Endothelial cell of umbilical vein (primary cell): Measurements from ENCODE around the gene GOLGA3. TPM values are rescaled to one million over a fixed set of nuclear protein-coding genes. Genes with fewer than 3 reads are reported as not detected.

ENCODE experiments used
- BruUV-seq: library from RNA; stranded (reverse); fragments of 400-500 nt; replicated peaks from 2 replicates; lab custom pipeline; 2021; lab: Mats Ljungman, UMichigan
- CTCF ChIA-PET: fragments of 300-600, 350-600 bp; sonication (Branson Sonifier 250); formaldehyde crosslinking; loops from one replicate; lab custom pipeline; 2021; ENCODE audit warnings: antibody characterized with exemption, inconsistent platforms; lab: Charles Lee
- POLR2A ChIA-PET: fragments of 300-600, 350-600 bp; sonication (Branson Sonifier 250); formaldehyde crosslinking; loops from one replicate; lab custom pipeline; 2021; ENCODE audit warnings: antibody characterized with exemption, inconsistent platforms; lab: Charles Lee
- DNase-seq: peaks from one replicate; pipeline ENCODE4 v3.0.0-alpha.2; 2011; ENCODE audit warnings: low read depth, low spot score
- FAIRE-seq: peaks from 2 replicates; lab custom pipeline; 2011; peaks lifted over from hg19 to GRCh38; lab: Jason Lieb, UNC
- H2AFZ ChIP-seq: 2 replicates; pipeline ENCODE4 v1.6.0; 2012; ENCODE audit warnings: low read depth, low read length, control low read depth, inconsistent platforms
- H3K27ac ChIP-seq: 2 replicates; pipeline ENCODE4 v1.5.1; 2011; ENCODE audit warnings: low read depth, mild to moderate bottlenecking, control low read depth, low read length, moderate library complexity; ENCODE audit not compliant: insufficient read depth
- H3K27me3 ChIP-seq, 2 experiments: 2 replicates each; pipeline versions ENCODE4 v1.6.0 to v1.6.1; 2011; ENCODE audit warnings: low read length in 2 of 2, mixed read lengths in 1 of 2; ENCODE audit not compliant: control insufficient read depth in 2 of 2, insufficient read depth in 2 of 2
- H3K36me3 ChIP-seq, 2 experiments: 2 replicates in 1 of 2; 3 replicates in 1 of 2; pipeline ENCODE4 v1.5.1; 2011; ENCODE audit warnings: low read length in 2 of 2, mild to moderate bottlenecking in 1 of 2, moderate library complexity in 1 of 2; ENCODE audit not compliant: control insufficient read depth in 2 of 2, insufficient read depth in 2 of 2; ENCODE audit errors: extremely low read depth in 1 of 2
- H3K4me1 ChIP-seq: 3 replicates; pipeline ENCODE4 v1.5.1; 2011; ENCODE audit warnings: mild to moderate bottlenecking, low read length; ENCODE audit not compliant: control insufficient read depth, insufficient read depth; ENCODE audit errors: extremely low read depth
- H3K4me2 ChIP-seq: 2 replicates; pipeline ENCODE4 v1.6.1; 2011; ENCODE audit warnings: low read length, control low read depth, mixed read lengths; ENCODE audit not compliant: insufficient read depth
- H3K4me3 ChIP-seq, 3 experiments: fragments of 200-600 bp in 1 of 3; sonication (generic), shearing (Covaris generic) in 1 of 3; replicated peaks in 1 of 3; 2 replicates each; pipeline ENCODE4 v1.5.1; 2011 to 2016; ENCODE audit warnings: control low read depth in 3 of 3, low read length in 3 of 3, mild to moderate bottlenecking in 2 of 3, inconsistent platforms in 1 of 3, low read depth in 1 of 3, moderate library complexity in 1 of 3; ENCODE audit not compliant: insufficient read depth in 1 of 3
- H3K79me2 ChIP-seq: 2 replicates; pipeline ENCODE4 v1.6.0; 2012; ENCODE audit warnings: low read length, inconsistent platforms; ENCODE audit not compliant: control insufficient read depth, insufficient read depth
- H3K9ac ChIP-seq: replicated peaks from 2 replicates; pipeline ENCODE3; 2011; ENCODE audit warnings: low read length, control low read depth; ENCODE audit not compliant: insufficient read depth; ENCODE audit errors: extremely low read depth
- H3K9me1 ChIP-seq: replicated peaks from 3 replicates; pipeline ENCODE4 v1.6.0; 2011; ENCODE audit warnings: mild to moderate bottlenecking, low read length; ENCODE audit not compliant: control insufficient read depth, insufficient read depth; ENCODE audit errors: extremely low read depth
- H3K9me3 ChIP-seq: replicated peaks from 2 replicates; pipeline ENCODE4 v1.5.1; 2012; ENCODE audit warnings: low read length, inconsistent platforms; ENCODE audit not compliant: control insufficient read depth, insufficient read depth
- H4K20me1 ChIP-seq: replicated peaks from 2 replicates; pipeline ENCODE3; 2011; ENCODE audit warnings: mild to moderate bottlenecking, low read length; ENCODE audit not compliant: control insufficient read depth, insufficient read depth; ENCODE audit errors: extremely low read depth
- EZH2 ChIP-seq: IDR thresholded peaks from 2 replicates; pipeline ENCODE4 v1.6.1; 2012; ENCODE audit warnings: borderline replicate concordance, low read depth, mild to moderate bottlenecking, moderate library complexity, low read length, inconsistent platforms; ENCODE audit not compliant: severe bottlenecking
- FOS ChIP-seq: IDR thresholded peaks from 2 replicates; pipeline ENCODE4 v1.6.1; 2011; ENCODE audit warnings: mild to moderate bottlenecking, low read length, moderate library complexity, borderline replicate concordance; ENCODE audit not compliant: insufficient read depth
- GATA2 ChIP-seq: IDR thresholded peaks from 2 replicates; pipeline ENCODE4 v1.7.0; 2011; ENCODE audit warnings: low read depth, mild to moderate bottlenecking, moderate library complexity, mixed read lengths, low read length; ENCODE audit not compliant: insufficient read length, insufficient read depth
- JUN ChIP-seq: IDR thresholded peaks from 2 replicates; pipeline ENCODE4 v1.6.1; 2011; ENCODE audit warnings: borderline replicate concordance, low read depth; ENCODE audit not compliant: insufficient read length, insufficient read depth
- MAX ChIP-seq: IDR thresholded peaks from 2 replicates; pipeline ENCODE4 v1.6.1; 2011; ENCODE audit not compliant: insufficient read depth, insufficient read length
- MYC ChIP-seq: IDR thresholded peaks from one replicate; pipeline ENCODE4 v1.6.1; 2011; ENCODE audit warnings: mild to moderate bottlenecking, low read depth, low read length
- POLR2A ChIP-seq: IDR thresholded peaks from 2 replicates; pipeline ENCODE4 v1.6.1; 2012; ENCODE audit warnings: low read depth, mild to moderate bottlenecking, control low read depth, low read length
- POLR2AphosphoS5 ChIP-seq: IDR thresholded peaks from 2 replicates; pipeline ENCODE4 v1.6.1; 2012; ENCODE audit warnings: low read depth, mild to moderate bottlenecking, control low read depth, low read length, moderate library complexity; ENCODE audit not compliant: insufficient read depth
- dilution Hi-C: fragments of 300-500 bp; cut with MboI; formaldehyde crosslinking; loops from one replicate; pipeline ENCODE4 v1.15.0; 2019; ENCODE audit warnings: low sequenced_read_pairs; ENCODE audit not compliant: extremely low pct_ligation_motif_present
- intact Hi-C: fragments of 100-400 bp; cut with micrococcal nuclease; formaldehyde crosslinking; loops from one replicate; pipeline ENCODE4 v1.10.0; 2022
- polyA plus RNA-seq, 4 experiments: library from polyadenylated mRNA; depleted of rRNA in 3 of 4; stranded (reverse) in 3 of 4; unstranded in 1 of 4; fragments of >200 nt; gene quantifications; 2 replicates each; pipeline versions ENCODE4 v1.2.1 to v1.2.3, GENCODE V29; 2011 to 2012; ENCODE audit warnings: missing spikeins in 1 of 4
- total RNA-seq: library from RNA; stranded (reverse); gene quantifications from 2 replicates; pipeline ENCODE4 v1.2.3, GENCODE V29; 2021
- TF ChIP-seq, protein P1 (sequence below), 2 donors: IDR thresholded peaks; 1 replicate in 1 of 2; 2 replicates in 1 of 2; pipeline ENCODE4 v1.5.1; 2011; ENCODE audit warnings: low read length in 2 of 2, mild to moderate bottlenecking in 2 of 2, moderate library complexity in 2 of 2, control low read depth in 1 of 2, inconsistent platforms in 1 of 2, low read depth in 1 of 2; ENCODE audit not compliant: insufficient read depth in 1 of 2; ENCODE audit errors: extremely low read depth in 1 of 2

GOLGA3 gene
- total and polyA plus RNA-seq, 2 donors (not counting 3 experiments of a cell fraction or from before 2014, with no cell fraction given) = 18.4 to 86.0 TPM

- Histone ChIP-seq H3K36me3 (no peaks in the 10 kb centered on the region), H3K27me3 (no peaks in the 10 kb centered on the region), H3K4me2 (no peak overlapping the region), H3K9me3 (no peaks in the 10 kb centered on the region), H2AFZ (no peak overlapping the region), H3K79me2 (peaks cover 22% of the 10 kb centered on the region), H3K9ac (no peak overlapping the region), H3K4me3 (no peak overlapping the region), H3K9me1 (no peaks in the 10 kb centered on the region), H3K4me1 (peaks cover 23% of the 10 kb centered on the region), H3K27ac (no peak overlapping the region), H4K20me1 (no peaks in the 10 kb centered on the region)
- dilution Hi-C loops (no loop called here), intact Hi-C loops (no loop called here)
- no peak for DNase-seq
- no peak for TF ChIP-seq GATA2
- no peak for TF ChIP-seq JUN
- no peak for TF ChIP-seq FOS
- TF ChIP-seq, protein P1, sequence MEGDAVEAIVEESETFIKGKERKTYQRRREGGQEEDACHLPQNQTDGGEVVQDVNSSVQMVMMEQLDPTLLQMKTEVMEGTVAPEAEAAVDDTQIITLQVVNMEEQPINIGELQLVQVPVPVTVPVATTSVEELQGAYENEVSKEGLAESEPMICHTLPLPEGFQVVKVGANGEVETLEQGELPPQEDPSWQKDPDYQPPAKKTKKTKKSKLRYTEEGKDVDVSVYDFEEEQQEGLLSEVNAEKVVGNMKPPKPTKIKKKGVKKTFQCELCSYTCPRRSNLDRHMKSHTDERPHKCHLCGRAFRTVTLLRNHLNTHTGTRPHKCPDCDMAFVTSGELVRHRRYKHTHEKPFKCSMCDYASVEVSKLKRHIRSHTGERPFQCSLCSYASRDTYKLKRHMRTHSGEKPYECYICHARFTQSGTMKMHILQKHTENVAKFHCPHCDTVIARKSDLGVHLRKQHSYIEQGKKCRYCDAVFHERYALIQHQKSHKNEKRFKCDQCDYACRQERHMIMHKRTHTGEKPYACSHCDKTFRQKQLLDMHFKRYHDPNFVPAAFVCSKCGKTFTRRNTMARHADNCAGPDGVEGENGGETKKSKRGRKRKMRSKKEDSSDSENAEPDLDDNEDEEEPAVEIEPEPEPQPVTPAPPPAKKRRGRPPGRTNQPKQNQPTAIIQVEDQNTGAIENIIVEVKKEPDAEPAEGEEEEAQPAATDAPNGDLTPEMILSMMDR (IDR thresholded peaks at IDR 0.05; ENCODE audit: extremely low read depth in 1 of 2, insufficient read depth in 1 of 2, low read depth in 1 of 2, low read length in 2 of 2) = no peak
- no peak for TF ChIP-seq MAX
- TF ChIP-seq MYC = no peak
- TF ChIP-seq POLR2AphosphoS5 = no peak
- TF ChIP-seq EZH2 = no peak
- TF ChIP-seq POLR2A = no peak
- ChIA-PET CTCF (interaction anchor here (1.5 kb wide), 1 partner anchor 9 kb away, joined by 3 read pairs; no protein-coding TSS in a partner anchor), POLR2A (no interaction called here)
- FAIRE-seq = no peak
- BruUV-seq = no TSS peak
Measured at GRCh38 chr12:132764231-132764630, 64.4 kb downstream of the GOLGA3 start.
